NCI-H748 (cell line): Measurements from ENCODE around the gene KRT34.
"Not testable (repeated sequence)": the region's sequence is repeated elsewhere in the genome, so short reads cannot be mapped to it uniquely, and the experiment has no call there.

ENCODE experiments used
- DNase-seq: peaks from one replicate; lab custom pipeline; 2025; ENCODE audit not compliant: unreplicated experiment; lab: John Stamatoyannopoulos, UW

KRT34 gene

GRCh38 chr17:41367426-41368075, 14.6 kb downstream of the KRT34 start:
- no peak for DNase-seq

- DNase-seq: no peak
Measured at GRCh38 chr17:41366070-41366469, 16.0 kb downstream of the KRT34 start.

DNA sequence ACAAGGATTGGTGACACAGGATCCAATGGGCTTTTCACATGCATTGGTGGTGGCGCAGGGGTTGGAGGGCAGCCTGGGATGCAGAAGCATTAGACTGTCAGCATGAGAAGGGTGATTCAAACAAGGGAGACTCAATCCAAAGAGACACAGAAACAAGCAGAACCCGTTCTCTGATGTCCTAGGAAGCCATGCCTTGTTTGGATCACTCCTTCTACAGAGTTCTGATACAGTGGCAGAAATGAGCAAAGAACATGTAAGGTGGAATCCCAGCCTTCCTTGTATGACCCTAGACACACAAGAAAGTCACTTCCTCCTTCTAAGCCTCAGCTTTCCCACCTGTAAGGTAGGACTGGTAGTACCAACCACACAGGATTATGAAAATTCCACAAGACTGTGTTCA, 18.2 kb downstream of the KRT34 start:
- no peak for DNase-seq

DNA sequence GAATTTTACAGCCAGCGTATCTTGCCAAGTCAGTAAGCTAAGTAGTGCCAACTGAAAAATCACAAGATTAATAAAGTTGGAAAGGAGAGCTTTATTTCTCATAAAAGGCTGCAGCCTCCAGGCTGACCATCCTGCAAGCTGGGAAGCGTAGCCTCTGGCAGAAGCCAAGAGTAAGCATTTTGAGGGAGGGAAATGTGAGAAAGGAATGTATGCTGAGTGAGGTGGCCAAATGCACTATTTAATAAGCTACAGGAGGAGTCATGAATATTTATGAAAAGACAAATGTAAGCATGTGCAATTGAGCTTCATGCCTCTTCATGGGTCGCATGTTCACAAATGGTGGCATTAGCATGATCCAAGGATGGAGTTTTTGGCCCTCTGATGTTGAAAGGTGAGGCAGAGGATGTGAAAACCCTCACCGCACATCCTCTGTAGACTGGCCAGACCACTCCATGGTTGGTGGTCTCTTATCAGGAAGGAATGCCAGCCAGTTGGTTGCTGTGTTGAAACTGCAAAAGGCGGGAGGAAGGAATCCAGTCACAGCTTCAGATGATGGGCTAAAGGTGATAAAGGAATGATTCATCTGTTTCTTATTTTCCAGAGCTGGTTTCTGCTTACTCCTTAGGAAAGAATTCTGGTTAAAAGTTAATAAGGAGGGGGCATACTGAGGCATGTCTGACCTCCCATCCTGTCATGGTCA, 21.7 kb downstream of the KRT34 start:
- no peak for DNase-seq

- DNase-seq: no peak
Measured at GRCh38 chr17:41354536-41354935, 27.6 kb downstream of the KRT34 start.

- no peak for DNase-seq
Measured at GRCh38 chr17:41352597-41353366, 29.3 kb downstream of the KRT34 start.

- no peak for DNase-seq
Measured at GRCh38 chr17:41351177-41351576, 30.9 kb downstream of the KRT34 start.

DNA sequence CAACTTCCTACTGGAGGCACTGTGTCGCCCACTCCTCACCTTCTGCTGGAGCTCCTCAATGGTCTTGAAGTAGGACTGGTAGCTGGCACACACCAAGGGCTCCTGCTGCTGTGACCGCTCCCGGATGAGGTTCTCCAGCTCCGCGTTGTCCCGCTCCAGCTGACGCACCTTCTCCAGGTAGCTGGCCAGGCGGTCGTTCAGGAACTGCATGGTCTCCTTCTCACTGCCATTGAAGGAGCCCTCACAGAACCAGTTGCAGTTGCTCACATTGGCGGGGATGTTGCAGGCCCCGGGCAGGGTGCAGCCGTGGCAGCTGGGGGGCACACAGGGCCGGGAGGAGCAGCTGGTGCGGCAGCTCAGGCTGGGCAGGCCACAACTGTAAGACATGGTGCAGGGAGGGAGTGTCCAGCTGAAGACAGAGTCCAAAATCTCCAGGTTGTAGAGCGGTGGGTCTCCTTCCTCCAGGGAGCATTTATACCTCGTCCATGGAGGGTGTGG, 31.7 kb downstream of the KRT34 start, which contains the start of gene KRT33A:
Gene KRT33A (minus strand): TSS at position 448 of the 498 bp plus-strand sequence. CDS start 61 bp downstream, at position 387.
- DNase-seq: not testable (repeated sequence)

DNA sequence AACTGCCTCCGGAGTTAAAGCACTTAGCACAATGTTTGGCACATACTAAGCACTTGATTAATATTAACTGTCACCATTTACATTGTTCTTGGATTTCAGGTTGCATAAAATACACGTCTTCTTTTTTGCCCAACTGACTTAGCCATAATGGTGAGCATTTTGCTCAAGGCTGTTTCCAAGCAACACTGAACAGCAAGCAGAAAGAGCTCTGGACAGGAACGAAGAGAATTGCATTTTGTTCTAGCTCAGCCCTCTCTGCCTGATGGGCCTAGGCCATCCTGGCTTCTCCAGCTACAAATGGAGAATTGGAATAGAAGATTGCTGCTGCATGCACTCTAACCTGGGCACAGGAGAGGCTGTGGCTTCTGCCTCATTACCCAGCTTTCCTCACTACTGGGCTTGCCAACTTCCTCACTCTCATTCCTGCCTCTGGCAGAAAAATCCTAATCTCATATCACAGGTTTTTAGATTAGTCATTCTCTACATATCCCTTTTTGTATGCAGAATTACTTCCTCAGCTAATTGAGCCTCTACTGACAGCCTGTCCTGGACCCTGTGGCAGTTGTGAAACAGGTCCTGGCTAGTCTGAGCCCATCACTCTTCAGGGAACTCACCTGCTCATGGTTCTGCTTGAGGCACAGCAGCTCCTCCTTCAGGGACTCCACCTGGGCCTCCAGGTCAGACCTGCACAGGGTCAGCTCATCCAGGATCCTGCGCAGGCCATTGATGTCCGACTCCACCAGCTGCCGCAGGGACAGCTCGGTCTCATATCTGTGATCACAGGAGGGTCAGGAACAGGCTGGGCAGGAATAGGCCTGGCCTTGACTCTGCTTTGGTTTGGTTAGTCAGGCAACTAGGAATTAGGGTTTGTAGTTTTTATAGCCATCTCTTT, 34.0 kb downstream of the KRT34 start:
- no peak for DNase-seq

GRCh38 chr17:41346421-41346820, 35.7 kb downstream of the KRT34 start:
- not testable (repeated sequence) for DNase-seq

- DNase-seq: no peak
Measured at GRCh38 chr17:41345992-41346391, 36.1 kb downstream of the KRT34 start.

DNA sequence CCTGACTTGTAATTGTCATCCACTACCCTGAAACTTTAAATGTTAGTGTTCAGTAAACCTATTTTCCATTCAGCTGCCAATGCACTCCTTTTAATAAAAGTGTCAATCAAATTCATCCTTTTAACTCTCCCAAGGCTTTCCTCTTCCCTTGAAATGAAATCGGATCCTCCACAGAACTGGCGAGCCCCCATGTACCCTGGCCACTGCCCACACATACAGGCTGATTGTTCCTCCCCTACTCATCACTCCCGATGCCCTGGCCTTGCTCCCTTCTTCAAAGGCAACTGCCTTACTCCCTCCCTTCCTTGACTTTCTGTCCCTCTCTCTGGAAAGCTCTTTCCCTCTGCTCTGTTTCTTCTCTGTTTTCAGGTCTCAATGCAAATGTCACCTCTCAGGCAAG, 39.1 kb downstream of the KRT34 start:
- DNase-seq: no peak

DNA sequence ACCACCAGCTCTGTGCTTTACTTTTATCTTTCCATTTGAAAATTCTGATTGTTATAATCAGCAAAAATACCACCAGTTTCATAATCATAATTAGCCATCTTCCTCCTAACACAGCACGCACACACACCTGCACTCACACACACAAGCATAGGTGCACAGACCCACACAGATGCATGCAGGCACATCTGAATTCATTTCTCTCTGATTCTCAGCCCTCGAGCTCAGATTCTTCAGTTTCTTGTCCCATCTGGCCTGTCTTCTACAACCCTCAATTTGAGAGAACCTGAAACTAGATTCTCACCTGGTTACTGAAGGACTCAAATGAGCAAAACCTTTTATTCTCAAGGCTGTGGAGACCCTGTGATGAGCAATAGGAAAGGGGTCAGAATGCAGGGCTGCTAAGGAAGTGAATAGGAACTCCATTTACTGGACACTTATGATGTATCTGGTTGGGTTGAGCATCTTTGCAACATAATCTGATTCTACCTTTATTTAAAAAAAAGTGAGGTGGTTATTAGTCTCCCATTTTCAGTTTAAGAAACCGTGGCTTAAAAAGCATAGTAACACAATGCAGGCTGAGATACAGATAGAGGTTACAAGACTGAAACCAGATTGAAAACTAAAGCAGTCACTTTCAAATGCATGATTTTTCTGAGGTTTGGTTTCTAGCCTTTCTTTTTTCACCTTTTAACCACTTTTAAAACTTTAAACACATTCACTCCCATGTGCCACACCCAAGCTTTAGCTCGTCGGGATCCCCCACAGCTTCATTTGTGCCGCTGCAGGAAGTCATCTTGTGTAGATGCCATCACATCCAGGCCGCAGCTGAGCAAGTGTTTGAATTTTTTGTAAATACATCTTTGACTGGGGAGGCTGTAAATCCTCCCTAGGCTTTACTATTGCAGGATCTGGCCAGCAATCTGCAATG, 40.9 kb downstream of the KRT34 start:
- no peak for DNase-seq

- no peak for DNase-seq
Measured at GRCh38 chr17:41340494-41340893, 41.6 kb downstream of the KRT34 start.

GRCh38 chr17:41339571-41340172, 42.4 kb downstream of the KRT34 start:
- DNase-seq: no peak

- DNase-seq: no peak
Measured at GRCh38 chr17:41338961-41339485, 43.1 kb downstream of the KRT34 start.

- no peak for DNase-seq
Measured at GRCh38 chr17:41335747-41336146, 46.4 kb downstream of the KRT34 start.

DNA sequence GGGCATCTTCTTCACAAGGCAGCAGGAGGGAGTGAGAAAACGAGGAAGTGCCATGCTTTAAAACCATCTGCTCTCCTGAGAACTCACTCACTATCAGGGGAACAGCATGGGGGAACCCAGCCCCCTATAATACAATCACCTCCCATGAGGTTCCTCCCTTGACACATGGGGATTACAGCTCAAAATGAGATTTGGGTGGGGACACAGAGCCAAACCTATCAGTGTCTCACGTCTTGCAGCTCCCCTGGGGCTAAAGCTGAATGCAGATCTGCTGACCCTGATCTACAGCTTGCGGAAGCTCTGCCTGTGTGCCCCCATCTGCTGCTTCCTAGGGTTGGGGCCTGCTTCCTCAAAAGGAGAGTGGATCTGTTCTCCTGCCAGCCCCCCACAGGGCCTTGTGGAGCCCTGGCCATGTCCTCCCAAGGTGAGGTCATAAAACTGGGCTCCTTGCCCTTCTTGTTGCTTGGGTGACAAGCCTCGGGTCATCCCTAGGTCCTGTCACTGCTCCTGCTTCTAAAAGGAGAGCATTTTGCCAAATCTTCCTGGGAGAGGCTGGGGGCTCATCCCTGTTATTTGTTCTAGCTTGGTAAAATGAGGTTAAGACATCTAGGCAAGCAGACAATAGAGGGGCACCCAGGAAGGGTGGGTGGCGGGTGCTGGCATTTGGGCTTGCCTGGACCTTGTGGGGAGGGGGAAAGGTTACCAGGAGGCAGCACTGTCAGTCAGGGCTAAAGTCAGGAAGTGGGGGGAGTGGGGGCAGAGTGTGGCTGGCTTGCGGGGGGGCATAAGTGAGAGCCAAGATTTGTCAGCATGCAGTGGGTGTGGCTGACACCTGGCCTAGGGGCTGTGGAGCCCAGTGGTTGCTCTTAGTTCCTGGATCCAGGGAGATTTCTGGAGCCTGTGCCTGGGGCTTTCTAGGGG, 47.5 kb downstream of the KRT34 start:
- DNase-seq: no peak
